Stomach (tissue), 9 donors: ENCODE data around the gene WDR48. TPM values are rescaled to one million over a fixed set of nuclear protein-coding genes. Genes with fewer than 3 reads are reported as not detected.
A peak's percentile ranks its signal among the peaks of the same experiment; 100 is the strongest.

Experiments used
- DNase-seq, 2 donors: peaks; one replicate each; pipeline versions ENCODE4 v3.0.0 to v3.0.0-alpha.2; 2013 to 2019
- H3K27ac ChIP-seq, 5 donors: fragments of 200-600 bp in 4 of 5; sonication (generic) in 4 of 5; one replicate each; pipeline ENCODE4 v1.5.1; 2013 to 2019; ENCODE audit warnings: mild to moderate bottlenecking in 1 of 5, moderate library complexity in 1 of 5
- H3K27me3 ChIP-seq, 3 donors: fragments of 200-600 bp; sonication (generic); one replicate each; pipeline ENCODE4 v1.5.1; 2017 to 2019; ENCODE audit warnings: mixed run types in 1 of 3
- H3K36me3 ChIP-seq, 4 donors: fragments of 200-600 bp; sonication (generic); 1 replicate in 3 of 4; 2 replicates in 1 of 4; pipeline ENCODE4 v1.5.1; 2016 to 2019
- H3K4me1 ChIP-seq, 4 donors: fragments of 200-600 bp; sonication (generic); one replicate each; pipeline ENCODE4 v1.5.1; 2016 to 2019
- H3K4me3 ChIP-seq, 4 donors: fragments of 200-600 bp; sonication (generic) in 3 of 4; one replicate each; pipeline ENCODE4 v1.5.1; 2016 to 2019; ENCODE audit warnings: mild to moderate bottlenecking in 1 of 4
- H3K9me3 ChIP-seq, 4 donors: fragments of 200-600 bp; sonication (generic); one replicate each; pipeline ENCODE4 v1.5.1; 2016 to 2019
- CTCF ChIP-seq, 7 experiments: fragments of 450-650 bp in 4 of 7; fragments of 200-600 bp in 3 of 7; sonication (generic) in 3 of 7; IDR thresholded peaks; one replicate each; pipeline ENCODE4 v1.5.1; 2016 to 2019; ENCODE audit warnings: antibody characterized with exemption in 7 of 7, control low read depth in 2 of 7, mild to moderate bottlenecking in 1 of 7
- EP300 ChIP-seq: sonication (generic); formaldehyde crosslinking; IDR thresholded peaks from one replicate; pipeline ENCODE4 v1.6.1; 2017; ENCODE audit warnings: antibody characterized with exemption
- POLR2A ChIP-seq, 4 donors: fragments of 450-650 bp; IDR thresholded peaks; one replicate each; pipeline ENCODE4 v1.6.1; 2016; ENCODE audit warnings: antibody characterized with exemption in 4 of 4, control low read depth in 2 of 4, mild to moderate bottlenecking in 1 of 4, moderate library complexity in 1 of 4
- POLR2AphosphoS5 ChIP-seq, 3 donors: sonication (generic); formaldehyde crosslinking; IDR thresholded peaks; one replicate each; pipeline ENCODE4 v1.6.1; 2016; ENCODE audit warnings: antibody characterized with exemption in 3 of 3
- WGBS, 5 donors: extraction: QIAGEN DNeasy Blood & Tissue Kit in 3 of 5; methylation state at CpG; one replicate each; pipeline versions ENCODE4 v1.1.5 to v1.1.7; 2013 to 2018; 5-methylcytosine and 5-hydroxymethylcytosine counted together
- intact Hi-C: fragments of 100-400 bp; cut with DNase I; formaldehyde crosslinking; loops from one replicate; pipeline ENCODE4 v1.15.1; 2023; ENCODE audit warnings: low total_unique reads
- polyA plus RNA-seq, 3 donors: library from polyadenylated mRNA; stranded (reverse); fragments of 200-250 nt; gene quantifications; one replicate each; pipeline ENCODE4 v1.2.3, GENCODE V29; 2013
- total RNA-seq, 5 donors: library from RNA; depleted of rRNA; stranded (reverse); fragments of >200 nt; gene quantifications; one replicate each; pipeline versions ENCODE4 v1.1.0 to v1.2.3, GENCODE V29; 2014 to 2016
- donor health status: healthy with polysubstance abuse.
- donor health status: Bipolar disorder and iron deficiency.
- donor health status: healthy.

Gene WDR48
- total and polyA plus RNA-seq, 8 donors = 4.3 to 89.7 (median 13.4) TPM

GRCh38 chr3:39141171-39141995, 89.6 kb downstream of the WDR48 start:
- Histone ChIP-seq H3K27me3 (no peaks in the 10 kb centered on the region), H3K27ac (peak overlapping the region; percentile 67 to 88 (median 73)), H3K4me1 (peaks cover 43 to 71% (median 64%) of the 10 kb centered on the region in 4 donors), H3K9me3 (no peaks in the 10 kb centered on the region), H3K36me3 (peaks cover 48 to 97% (median 71%) of the 10 kb centered on the region in 4 donors), H3K4me3 (peak overlapping the region in 2 of 4 donors; percentile 1 to 20)
- intact Hi-C loops = no loop called here
- 26 to 43% (median 31%) methylated on average over 4 of the region's 4 CpGs for WGBS, 5 donors
- TF ChIP-seq CTCF (IDR thresholded peaks at IDR 0.05) (no peak), EP300 (no peak), POLR2A (IDR thresholded peaks at IDR 0.05) (no peak), POLR2AphosphoS5 (IDR thresholded peaks at IDR 0.05) (peak in 2 of 3 donors; percentile 45 to 65)
- peak; percentile 91 to 92 for DNase-seq

- intact Hi-C loops = no loop called here
- H3K36me3 ChIP-seq = peaks cover 48 to 94% (median 71%) of the 10 kb centered on the region in 4 donors
- 22 to 52% (median 33%) methylated on average over 5 of the region's 5 CpGs for WGBS, 5 donors
These were observed 90.3 kb downstream of the WDR48 start for GRCh38 chr3:39142067-39142466.

GRCh38 chr3:39143051-39143885, 91.5 kb downstream of the WDR48 start:
- H3K4me3 ChIP-seq = no peak overlapping the region
- TF ChIP-seq EP300 (no peak), POLR2AphosphoS5 (IDR thresholded peaks at IDR 0.05) (no peak), CTCF (IDR thresholded peaks at IDR 0.05) (no peak), POLR2A (IDR thresholded peaks at IDR 0.05) (no peak)
- H3K4me1 ChIP-seq = peaks cover 61 to 87% (median 80%) of the 10 kb centered on the region in 4 donors
- no peak for DNase-seq
- peaks cover 48 to 82% (median 65%) of the 10 kb centered on the region in 4 donors for H3K36me3 ChIP-seq
- peak overlapping the region in 4 of 5 donors; percentile 67 to 88 (median 74) for H3K27ac ChIP-seq
- H3K9me3 ChIP-seq = no peaks in the 10 kb centered on the region
- intact Hi-C loops = no loop called here
- H3K27me3 ChIP-seq = no peaks in the 10 kb centered on the region
- 74 to 80% (median 78%) methylated on average over 13 to 14 of the region's 14 CpGs for WGBS, 5 donors

More at GRCh38 chr3:39142067-39142466, 90.3 kb downstream of the WDR48 start:
- TF ChIP-seq POLR2AphosphoS5 (IDR thresholded peaks at IDR 0.05) (peak in 1 of 3 donors; percentile 17), POLR2A (IDR thresholded peaks at IDR 0.05) (no peak)
- Histone ChIP-seq H3K27ac (peak overlapping the region; percentile 67 to 88 (median 73)), H3K4me1 (peaks cover 49 to 75% (median 68%) of the 10 kb centered on the region in 4 donors), H3K9me3 (no peaks in the 10 kb centered on the region), H3K4me3 (no peak overlapping the region), H3K27me3 (no peaks in the 10 kb centered on the region)
- DNase-seq = peak in 1 of 2 donors; percentile 51

- 84 to 86% (median 85%) methylated on average over 18 to 20 of the region's 20 CpGs for WGBS, 5 donors
- intact Hi-C loops = no loop called here
- Histone ChIP-seq H3K9me3 (no peaks in the 10 kb centered on the region), H3K27me3 (no peaks in the 10 kb centered on the region), H3K4me3 (no peak overlapping the region), H3K27ac (no peak overlapping the region), H3K4me1 (peaks cover 71 to 92% (median 83%) of the 10 kb centered on the region in 4 donors), H3K36me3 (peaks cover 48 to 75% (median 65%) of the 10 kb centered on the region in 4 donors)
- TF ChIP-seq CTCF (IDR thresholded peaks at IDR 0.05) (no peak), POLR2A (IDR thresholded peaks at IDR 0.05) (no peak), POLR2AphosphoS5 (IDR thresholded peaks at IDR 0.05) (no peak), EP300 (no peak)
- DNase-seq = no peak
These were observed 92.4 kb downstream of the WDR48 start for GRCh38 chr3:39144095-39144747.
